ENCODE data around the gene PON1.

DNA sequence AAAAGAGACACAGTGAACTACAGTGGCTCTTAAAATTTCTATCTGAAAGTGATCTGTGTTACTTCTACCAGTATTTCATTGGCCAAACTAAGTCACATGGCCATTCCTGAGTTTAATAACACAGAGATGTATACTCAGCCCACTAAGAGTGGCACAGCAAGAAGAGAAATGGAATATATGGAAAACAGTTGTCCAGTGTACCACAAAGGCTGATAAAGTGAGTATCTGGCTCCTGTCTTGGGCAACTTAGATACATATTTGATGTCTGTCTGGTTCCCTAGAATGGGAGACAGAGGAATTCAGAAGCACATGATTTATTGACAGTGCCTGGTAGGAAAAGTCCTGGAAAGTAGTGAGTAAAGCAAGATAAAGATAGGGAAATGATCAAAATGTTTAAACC, 10.1 kb upstream of the PON1 start:
- TF ChIP-seq, protein P1, sequence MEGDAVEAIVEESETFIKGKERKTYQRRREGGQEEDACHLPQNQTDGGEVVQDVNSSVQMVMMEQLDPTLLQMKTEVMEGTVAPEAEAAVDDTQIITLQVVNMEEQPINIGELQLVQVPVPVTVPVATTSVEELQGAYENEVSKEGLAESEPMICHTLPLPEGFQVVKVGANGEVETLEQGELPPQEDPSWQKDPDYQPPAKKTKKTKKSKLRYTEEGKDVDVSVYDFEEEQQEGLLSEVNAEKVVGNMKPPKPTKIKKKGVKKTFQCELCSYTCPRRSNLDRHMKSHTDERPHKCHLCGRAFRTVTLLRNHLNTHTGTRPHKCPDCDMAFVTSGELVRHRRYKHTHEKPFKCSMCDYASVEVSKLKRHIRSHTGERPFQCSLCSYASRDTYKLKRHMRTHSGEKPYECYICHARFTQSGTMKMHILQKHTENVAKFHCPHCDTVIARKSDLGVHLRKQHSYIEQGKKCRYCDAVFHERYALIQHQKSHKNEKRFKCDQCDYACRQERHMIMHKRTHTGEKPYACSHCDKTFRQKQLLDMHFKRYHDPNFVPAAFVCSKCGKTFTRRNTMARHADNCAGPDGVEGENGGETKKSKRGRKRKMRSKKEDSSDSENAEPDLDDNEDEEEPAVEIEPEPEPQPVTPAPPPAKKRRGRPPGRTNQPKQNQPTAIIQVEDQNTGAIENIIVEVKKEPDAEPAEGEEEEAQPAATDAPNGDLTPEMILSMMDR (IDR thresholded peaks at IDR 0.05) = no peak
- TF ChIP-seq POLR2A (IDR thresholded peaks at IDR 0.05) = no peak

All from lower leg skin (tissue), 3 donors.